ENCODE measurements around the gene INVS.
"Not testable (repeated sequence)": the region's sequence is repeated elsewhere in the genome, so short reads cannot be mapped to it uniquely, and the experiment has no call there.

Gene INVS

DNA sequence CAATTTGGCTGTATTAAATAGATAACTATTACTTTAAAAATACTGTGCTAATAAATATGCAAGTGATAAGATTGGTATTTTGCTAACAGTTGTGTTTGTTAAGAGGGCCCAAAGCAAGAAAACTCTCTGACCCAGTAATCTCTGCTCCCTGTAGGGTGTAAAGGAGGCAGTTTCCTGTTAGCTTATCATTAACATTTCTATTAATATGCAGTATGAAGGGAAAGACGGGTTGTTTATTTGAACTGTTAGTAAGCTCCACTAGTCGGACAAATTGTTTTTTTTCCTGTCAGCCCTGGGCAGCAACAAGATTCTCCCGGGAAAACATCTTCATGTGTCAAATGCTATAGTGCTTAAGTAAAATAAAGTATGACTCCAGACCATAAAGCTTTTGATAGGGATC lies 35.9 kb upstream of the INVS start:
- TF ChIP-seq, protein P1, sequence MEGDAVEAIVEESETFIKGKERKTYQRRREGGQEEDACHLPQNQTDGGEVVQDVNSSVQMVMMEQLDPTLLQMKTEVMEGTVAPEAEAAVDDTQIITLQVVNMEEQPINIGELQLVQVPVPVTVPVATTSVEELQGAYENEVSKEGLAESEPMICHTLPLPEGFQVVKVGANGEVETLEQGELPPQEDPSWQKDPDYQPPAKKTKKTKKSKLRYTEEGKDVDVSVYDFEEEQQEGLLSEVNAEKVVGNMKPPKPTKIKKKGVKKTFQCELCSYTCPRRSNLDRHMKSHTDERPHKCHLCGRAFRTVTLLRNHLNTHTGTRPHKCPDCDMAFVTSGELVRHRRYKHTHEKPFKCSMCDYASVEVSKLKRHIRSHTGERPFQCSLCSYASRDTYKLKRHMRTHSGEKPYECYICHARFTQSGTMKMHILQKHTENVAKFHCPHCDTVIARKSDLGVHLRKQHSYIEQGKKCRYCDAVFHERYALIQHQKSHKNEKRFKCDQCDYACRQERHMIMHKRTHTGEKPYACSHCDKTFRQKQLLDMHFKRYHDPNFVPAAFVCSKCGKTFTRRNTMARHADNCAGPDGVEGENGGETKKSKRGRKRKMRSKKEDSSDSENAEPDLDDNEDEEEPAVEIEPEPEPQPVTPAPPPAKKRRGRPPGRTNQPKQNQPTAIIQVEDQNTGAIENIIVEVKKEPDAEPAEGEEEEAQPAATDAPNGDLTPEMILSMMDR (IDR thresholded peaks at IDR 0.05; ENCODE audit: control insufficient read depth, extremely low read depth, insufficient read depth) = no peak
- no peak for DNase-seq (ENCODE audit: low read depth)
- H3K4me3 ChIP-seq (ENCODE audit: low read depth, low read length) = no peak overlapping the region

DNA sequence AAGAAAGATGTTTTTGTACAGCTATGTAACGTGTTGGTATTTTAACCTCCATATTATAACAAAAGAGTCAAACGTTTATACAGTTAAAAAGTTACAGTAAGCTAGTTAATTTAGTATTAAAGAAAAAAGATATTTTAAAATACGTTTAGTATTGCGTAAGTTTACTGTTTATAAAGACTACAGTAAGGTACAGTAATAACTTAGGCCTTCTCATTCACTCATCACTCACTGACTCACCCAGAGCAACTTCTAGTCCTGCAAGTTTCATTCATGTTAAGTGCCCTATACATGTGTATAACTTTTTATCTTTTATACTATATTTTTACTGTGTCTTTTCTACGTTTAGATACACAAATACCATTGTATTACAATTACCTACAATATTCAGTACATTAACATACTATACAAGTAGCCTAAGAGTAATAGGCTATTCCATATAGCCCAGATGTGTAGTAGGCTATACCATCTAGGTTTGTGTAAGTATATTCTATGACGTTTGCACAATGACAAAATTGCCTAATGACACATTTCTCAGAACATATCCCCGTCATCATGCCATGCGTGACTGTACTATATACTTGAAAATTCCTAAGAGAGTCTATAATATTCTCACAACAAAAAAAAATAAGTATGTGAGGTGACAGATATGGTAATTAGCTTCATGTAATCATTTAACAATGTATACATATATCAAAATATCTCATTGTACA lies 34.0 kb upstream of the INVS start:
- DNase-seq (ENCODE audit: low read depth) = no peak
- TF ChIP-seq, protein P1 (IDR thresholded peaks at IDR 0.05; ENCODE audit: control insufficient read depth, extremely low read depth, insufficient read depth) = no peak
- no peak overlapping the region for H3K4me3 ChIP-seq (ENCODE audit: low read depth, low read length)

DNA sequence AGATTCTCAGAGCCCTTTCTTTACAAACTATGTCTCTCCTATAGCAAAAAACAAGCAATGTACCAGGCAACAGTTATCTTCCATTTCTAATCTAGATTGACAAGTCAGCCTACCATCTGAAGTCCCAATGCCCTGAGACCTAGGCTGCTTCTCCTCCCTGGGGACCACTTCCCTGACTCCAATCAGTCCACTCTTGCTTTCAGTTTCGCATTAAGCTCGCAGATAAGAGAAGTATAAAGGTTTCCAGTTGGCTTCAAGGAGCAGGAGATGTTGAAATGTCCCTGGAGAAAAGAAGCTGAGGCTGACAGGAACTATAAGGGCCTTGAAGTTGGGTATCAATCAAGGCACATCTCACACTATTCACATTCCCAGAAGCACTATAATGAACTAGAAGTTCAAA lies 32.5 kb upstream of the INVS start:
- H3K4me3 ChIP-seq (ENCODE audit: low read depth, low read length) = no peak overlapping the region
- DNase-seq (ENCODE audit: low read depth) = no peak
- TF ChIP-seq, protein P1 (IDR thresholded peaks at IDR 0.05; ENCODE audit: control insufficient read depth, extremely low read depth, insufficient read depth) = no peak

DNA sequence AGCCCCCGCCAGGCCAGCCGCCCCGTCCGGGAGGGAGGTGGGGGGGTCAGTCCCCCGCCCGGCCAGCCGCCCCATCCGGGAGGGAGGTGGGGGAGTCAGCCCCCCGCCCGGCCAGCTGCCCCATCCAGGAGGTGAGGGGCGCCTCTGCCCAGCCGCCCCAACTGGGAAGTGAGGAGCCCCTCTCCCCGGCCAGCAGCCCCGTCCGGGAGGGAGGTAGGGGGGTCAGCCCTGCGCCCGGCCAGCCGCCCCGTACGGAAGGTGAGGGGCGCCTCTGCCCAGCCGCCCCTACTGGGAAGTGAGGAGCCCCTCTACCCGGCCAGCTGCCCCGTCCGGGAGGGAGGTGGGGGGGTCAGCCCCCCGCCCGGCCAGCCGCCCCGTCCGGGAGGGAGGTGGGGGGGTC lies 31.1 kb upstream of the INVS start:
- not testable (repeated sequence) for H3K4me3 ChIP-seq (ENCODE audit: low read depth, low read length); DNase-seq (ENCODE audit: low read depth)

DNA sequence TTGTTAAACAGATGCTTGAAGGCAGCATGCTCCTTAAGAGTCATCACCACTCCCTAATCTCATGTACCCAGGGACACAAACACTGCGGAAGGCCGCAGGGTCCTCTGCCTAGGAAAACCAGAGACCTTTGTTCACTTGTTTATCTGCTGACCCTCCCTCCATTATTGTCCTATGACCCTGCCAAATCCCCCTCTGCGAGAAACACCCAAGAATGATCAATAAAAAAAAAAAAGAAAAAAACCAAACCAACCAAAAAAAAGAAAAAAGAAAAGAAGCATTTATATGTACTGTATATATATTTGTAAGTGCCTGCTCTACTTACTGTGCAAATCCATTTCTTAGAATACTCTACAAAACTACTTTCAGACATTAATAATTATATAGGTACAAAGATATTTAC lies 30.0 kb upstream of the INVS start:
- not testable (repeated sequence) for DNase-seq (ENCODE audit: low read depth); H3K4me3 ChIP-seq (ENCODE audit: low read depth, low read length)

DNA sequence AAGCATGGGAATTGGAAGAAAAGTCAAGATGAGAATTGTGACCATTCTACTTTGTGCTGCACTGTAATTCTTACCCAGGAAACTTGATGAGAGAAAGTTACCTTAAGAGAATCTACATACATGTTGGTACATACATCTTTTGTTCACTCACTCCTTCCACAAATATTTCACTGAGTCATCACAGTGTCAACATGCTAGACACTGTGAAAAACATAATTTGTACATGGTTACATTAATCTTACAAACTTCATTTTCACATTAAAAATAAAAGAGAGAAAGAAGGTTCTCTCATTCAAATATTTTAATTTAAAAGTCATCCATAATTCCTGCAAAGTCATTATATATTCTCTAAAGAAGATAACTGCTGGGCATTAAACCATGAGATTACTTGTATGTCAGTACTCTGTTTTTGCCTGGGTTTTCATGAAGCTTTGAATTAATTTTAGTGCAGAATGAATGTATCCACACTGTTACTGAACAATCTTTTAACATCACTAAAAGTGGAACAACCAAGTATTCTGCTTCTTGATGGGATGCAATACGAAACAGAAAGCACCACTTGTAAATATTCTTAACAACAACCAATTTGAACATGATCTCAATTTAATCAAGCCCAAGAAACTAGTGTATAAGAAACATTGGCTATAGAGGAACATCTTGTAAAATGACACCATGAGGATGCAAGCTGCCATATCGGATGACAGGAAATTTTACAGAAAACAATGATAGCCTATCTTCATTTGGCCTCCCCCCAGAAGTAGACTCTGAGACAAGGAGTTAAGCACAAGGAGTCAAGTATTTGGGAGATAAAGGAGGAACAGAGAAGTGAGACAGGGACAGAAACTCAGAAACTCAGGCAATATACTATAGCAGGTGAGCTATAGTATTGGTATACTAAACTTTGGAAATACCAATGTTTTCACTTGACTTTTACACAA lies 28.7 kb upstream of the INVS start:
- no peak for DNase-seq (ENCODE audit: low read depth)

DNA sequence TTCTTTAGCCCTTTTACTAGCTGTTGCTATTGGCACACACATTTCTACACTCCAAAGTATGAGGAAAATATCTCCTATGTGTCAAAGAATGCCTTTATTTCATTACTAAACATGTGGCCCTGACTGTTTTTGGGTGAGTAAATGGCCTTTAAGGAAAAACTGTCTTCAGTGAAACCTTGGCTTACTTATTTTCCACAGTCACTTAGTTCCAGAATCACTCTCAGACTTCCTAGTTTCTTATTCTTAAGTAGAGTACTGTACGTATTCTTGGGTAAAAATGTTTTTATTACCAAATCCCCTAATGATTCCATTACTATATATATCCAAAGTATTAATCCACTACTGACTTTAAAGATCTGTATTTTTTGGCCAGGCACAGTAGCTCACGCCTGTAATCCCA lies 27.8 kb upstream of the INVS start:
- TF ChIP-seq, protein P1 (IDR thresholded peaks at IDR 0.05; ENCODE audit: control insufficient read depth, extremely low read depth, insufficient read depth) = no peak
- DNase-seq (ENCODE audit: low read depth) = no peak
- no peak overlapping the region for H3K4me3 ChIP-seq (ENCODE audit: low read depth, low read length)

More for the DNA sequence above, 28.7 kb upstream of the INVS start:
- TF ChIP-seq, protein P1 (IDR thresholded peaks at IDR 0.05; ENCODE audit: control insufficient read depth, extremely low read depth, insufficient read depth) = no peak
- H3K4me3 ChIP-seq (ENCODE audit: low read depth, low read length) = no peak overlapping the region

Measured in LNCaP clone FGC (cell line).